HG02623 (cell line): ENCODE data around the gene CWF19L1.

Source experiments
- ATAC-seq: cut with Tn5 transposase; IDR thresholded peaks from one replicate; pipeline ENCODE4 v1.9.1; 2021; ENCODE audit warnings: moderate library complexity; ENCODE audit not compliant: unreplicated experiment

CWF19L1 gene

DNA sequence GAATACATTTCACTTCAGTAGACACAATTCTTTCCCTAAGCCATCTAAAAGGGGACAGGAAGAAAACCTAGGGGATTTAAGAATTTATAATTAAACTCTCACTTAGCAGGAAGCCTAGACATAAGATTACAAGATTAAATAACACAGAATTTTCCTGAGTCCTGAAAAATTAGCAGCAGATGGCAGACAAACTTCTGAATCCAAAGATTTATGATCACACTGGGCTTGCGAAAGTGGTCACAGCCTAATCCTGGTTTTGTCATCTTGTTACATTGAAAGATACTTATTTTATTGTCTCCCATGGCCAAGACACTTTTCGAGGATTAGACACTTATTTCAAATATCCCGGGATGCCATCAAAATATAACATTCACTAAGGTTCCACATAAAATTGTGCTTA, 84.5 kb downstream of the CWF19L1 start:
- no peak for ATAC-seq
